NCI-H1436 (cell line): ENCODE measurements around the gene LDLRAD3.

Experiments
- DNase-seq: peaks from one replicate; lab custom pipeline; 2025; lab: John Stamatoyannopoulos, UW

The LDLRAD3 gene

GRCh38 chr11:36240173-36240572 lies 296.3 kb downstream of the LDLRAD3 start:
- no peak for DNase-seq

- no peak for DNase-seq
Observed at GRCh38 chr11:36240801-36241200, 296.9 kb downstream of the LDLRAD3 start.

DNA sequence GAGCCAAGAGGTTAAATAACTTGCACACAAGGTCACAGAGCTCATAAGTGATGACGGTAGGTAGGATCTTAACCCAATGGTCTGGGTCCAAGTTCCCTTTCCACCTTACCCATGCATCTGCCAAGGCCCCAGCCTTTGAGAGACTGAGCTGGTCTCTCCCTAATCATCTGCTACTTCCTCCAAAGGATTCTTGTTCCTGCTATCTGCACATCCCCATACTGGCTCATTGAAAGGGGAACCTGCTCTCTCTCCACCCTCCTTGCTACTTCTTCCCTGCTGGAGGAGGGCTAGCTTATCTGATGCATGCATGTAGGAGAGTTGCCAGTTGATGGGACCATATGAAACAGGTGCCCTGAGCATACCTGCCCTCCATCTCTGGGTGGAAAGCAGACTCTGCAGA lies 297.6 kb downstream of the LDLRAD3 start:
- DNase-seq: no peak

DNA sequence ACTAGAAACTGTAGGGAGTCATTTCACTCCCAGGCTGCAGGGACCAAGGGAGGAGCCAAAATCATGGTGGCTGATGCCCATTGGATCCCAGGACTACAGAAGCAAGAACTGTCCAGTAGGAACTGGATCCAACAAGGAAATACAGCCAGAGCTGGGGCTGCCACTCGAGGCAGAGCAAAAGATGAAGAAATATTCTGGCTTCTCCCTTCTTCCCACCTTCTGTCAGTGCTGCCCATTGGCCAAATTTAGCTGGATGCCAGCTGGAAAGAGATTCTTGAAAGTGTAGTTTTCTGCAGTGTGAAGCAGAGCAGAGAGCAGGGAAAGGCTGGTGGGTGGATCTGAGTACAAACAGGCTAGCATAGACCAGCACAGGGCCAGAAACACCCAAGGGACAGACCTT lies 299.8 kb downstream of the LDLRAD3 start:
- DNase-seq: no peak

DNA sequence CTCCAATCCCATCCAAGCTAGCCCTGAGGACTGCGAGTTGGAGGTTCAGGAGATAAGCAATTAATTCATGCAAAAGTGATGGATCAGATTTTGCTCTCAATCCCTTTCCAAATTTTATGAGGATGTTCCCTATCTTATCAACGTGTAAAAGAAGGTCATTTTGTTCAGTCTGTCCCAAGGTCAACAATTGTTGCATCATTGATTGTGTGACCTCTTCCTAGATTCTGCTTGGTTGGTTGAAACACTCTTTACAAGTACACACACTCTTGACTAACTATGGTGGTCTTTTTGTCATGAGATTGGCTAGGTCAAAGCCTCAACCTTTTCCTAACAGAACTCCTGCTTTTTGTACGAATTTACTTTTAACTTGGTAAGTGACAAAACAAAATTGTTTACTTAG lies 303.6 kb downstream of the LDLRAD3 start:
- no peak for DNase-seq

- DNase-seq: no peak
Observed at GRCh38 chr11:36248436-36248835, 304.6 kb downstream of the LDLRAD3 start.

DNA sequence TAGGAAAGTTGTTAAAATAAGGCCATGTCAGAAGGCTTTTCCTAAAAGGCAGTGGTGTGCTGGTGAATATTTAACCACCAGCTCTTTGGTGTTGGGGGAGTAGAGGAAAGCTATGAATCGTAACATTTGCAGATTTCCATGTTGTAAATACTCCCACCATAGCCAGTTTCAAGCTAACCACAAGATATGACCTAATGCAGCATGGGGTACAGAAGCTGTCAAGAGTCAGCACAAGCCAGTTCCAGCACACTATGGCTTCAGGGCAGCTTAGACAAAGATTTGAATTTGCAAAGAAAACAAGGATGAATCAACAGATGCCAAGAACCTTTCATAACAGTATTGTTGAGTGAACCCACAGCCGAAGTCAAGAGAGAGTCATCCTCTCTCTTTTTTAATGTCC lies 305.4 kb downstream of the LDLRAD3 start:
- no peak for DNase-seq

GRCh38 chr11:36251823-36252222 lies 308.0 kb downstream of the LDLRAD3 start:
- no peak for DNase-seq

GRCh38 chr11:36253238-36253637 lies 309.4 kb downstream of the LDLRAD3 start:
- no peak for DNase-seq

GRCh38 chr11:36254713-36255112 lies 310.9 kb downstream of the LDLRAD3 start:
- no peak for DNase-seq

DNA sequence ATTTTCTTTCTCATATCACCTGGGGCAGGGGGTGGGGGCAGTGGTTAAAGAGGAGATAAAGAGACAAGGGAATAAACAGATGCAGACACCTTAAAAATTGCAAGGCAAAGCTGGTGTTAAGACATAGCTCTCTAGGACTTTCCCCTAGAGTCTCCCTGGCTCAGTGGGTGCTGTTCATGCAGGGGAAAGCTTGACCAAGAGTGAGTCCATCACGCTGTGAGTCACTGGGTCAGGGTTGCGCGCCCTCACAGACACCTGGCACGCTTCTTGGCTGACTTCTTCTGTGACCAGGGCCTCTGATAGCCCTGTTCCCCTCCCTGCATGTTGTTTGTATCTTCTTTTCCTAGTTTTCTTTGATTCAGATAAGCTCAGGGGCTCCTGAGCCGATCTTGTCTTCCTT lies 313.5 kb downstream of the LDLRAD3 start:
- no peak for DNase-seq

- peak; percentile 48 for DNase-seq
Observed at GRCh38 chr11:36258730-36259360, 315.0 kb downstream of the LDLRAD3 start.

DNA sequence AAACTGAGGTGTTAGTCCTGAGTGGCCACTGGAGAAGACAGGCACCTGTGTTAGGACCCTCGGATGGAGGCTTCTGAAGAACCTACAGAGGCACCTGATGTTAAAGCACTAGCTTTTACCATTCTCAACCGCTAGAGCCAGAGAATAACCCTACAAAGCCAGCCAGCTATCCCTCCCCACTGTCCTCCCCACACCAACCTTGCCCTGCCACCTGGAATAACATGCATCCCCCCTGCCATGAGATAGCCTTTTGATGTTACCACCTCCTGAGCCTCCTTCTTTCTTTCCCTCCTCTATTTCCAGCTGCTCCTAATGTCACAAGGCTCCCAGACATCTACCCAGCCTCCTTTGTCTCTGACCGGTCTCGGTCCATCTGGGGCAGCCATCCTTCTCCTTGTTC lies 317.2 kb downstream of the LDLRAD3 start:
- no peak for DNase-seq

DNA sequence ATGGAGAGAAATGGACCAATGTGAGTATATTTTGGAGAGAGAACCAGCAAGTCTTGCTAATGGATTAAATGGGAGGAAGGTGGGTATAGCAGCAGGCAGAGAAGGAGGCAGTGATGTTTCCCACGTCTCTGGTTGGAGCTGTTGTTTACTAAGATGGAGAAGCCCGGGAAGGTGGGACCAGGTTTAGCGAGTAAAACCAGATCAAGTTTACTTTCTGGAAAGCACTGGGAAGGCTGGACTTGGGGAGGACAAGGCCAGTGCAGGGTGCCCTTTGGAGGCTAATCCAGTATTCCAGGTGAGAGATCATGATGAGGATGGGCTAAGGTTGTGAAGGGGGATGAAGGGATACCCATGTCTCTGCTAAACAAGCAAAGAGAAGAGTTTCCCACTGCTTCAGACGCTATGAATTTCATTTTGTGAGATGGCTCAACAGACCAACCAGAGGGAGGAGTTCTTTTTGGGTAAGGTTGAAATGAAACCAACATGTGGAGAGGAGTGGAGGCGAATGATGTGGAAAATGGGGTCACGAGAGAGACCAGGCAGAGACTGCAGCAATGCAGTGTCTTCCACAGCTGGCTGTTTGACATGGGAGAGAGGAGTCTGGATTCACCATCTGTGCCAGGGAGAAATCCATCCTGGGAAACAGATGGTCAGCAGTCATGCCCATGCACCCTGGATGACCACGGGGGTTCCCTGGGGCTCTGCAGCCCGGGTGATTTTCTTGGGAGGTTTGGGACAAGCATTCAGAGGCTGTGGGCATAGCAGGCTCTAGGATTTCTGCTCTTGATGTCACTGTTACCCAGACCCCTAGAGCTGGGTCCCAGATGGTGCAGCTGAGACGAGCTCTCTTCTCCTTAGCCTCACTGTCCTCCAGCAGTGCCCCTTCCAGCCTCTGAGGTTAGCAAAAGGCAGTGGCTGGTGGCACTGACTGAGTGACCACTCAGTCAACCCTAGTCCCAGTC lies 320.4 kb downstream of the LDLRAD3 start:
- no peak for DNase-seq

DNA sequence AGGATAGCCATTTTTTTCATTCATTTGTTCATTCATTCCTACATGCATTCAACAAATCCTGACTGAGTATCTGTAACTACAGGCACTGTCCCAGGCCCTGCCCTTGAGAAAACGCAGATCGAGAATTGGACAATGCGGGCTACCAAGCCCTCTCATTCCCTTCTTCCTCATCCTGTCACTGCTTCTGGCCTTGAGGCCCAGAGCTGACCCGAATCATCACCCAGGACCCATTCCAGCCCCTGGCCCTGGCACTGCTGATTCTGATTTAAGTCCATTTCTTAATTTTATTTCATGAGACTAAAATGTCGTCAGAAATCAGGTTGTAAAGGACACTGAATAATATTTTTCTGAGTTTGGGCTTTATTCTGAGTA lies 321.1 kb downstream of the LDLRAD3 start:
- DNase-seq: no peak

- peak; percentile 49 for DNase-seq
Observed at GRCh38 chr11:36265793-36266628, 322.1 kb downstream of the LDLRAD3 start.

DNA sequence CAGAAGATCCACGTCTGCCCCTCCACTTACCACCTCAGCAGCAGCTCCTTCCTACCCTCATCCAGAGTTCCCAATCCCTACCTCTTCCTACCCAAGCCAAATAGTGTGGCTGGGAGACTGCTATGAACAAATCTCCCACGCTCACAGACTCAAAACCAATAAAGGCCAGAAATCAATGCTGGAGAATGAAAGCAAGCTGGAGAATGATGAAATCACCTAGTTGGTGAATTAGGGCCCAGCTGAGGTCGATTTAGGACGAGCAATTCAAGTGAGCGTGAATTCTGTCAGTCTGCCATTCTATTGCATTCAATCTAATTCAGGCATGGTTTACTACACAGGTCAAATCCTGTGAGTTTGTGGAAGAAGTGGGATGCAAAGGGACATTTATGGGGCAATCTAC lies 322.9 kb downstream of the LDLRAD3 start:
- no peak for DNase-seq

DNA sequence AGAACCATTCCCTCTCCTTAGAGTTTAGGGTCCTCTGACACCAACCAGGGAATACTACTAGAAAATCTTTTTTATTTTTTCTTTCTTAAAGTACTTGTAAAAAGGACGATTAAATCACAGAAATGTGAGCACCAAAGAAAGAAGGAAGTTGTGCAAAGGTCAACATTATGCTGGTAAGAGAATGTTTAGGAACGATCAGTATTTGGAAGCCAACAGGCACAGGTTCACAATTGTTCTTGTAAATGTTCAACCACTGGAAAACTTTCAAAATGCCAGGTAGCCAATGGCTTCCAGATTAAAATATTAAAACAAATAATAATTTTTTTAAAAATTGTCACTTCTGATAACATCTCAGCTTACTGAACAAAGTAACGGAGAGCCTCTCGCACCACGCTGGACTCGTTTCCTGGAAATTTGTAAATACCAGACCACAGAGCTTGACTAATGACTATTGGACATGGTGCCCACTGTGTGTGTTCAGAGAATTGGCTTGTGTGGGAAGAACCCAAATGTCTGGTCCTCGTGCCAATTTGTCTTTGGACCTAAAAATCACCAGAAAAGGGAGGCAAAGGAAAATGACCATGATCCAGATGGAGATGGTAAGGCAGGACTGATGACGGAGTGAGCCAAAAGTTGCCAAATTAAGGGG lies 324.6 kb downstream of the LDLRAD3 start:
- DNase-seq: no peak

- no peak for DNase-seq
Observed at GRCh38 chr11:36270701-36271100, 326.8 kb downstream of the LDLRAD3 start.

DNA sequence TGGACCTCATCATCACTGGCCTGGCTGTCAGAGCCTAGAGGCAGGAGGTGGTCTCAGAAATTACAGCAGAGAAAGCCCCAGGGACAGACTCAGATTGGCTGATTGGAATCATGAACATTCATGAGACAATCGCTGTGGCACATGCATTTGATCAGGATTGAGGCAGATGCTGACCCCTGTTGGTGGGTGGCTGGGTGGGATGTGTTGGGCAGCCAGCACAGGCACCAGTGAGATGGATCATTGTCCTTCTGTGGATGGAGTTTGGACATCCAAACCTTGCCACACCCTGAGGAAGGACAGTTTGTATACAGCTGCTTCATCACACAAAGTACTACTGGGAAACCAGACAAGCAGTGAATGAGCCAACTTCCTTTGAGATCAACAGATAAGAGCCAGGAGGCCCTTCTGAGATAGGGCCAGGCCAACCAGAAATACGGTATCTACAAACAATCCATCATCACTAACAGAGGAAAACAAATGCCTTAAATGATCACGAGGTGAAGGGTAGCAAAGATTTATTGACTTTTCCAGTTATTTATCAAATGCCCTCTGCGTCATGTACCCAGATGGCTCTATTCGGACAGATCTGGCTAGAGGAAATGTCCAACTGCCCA lies 328.0 kb downstream of the LDLRAD3 start:
- no peak for DNase-seq

GRCh38 chr11:36273110-36273509 lies 329.2 kb downstream of the LDLRAD3 start:
- DNase-seq: no peak

GRCh38 chr11:36274414-36274813 lies 330.6 kb downstream of the LDLRAD3 start:
- no peak for DNase-seq
